ENCODE results near the gene ABR. TPM values are rescaled to one million over a fixed set of nuclear protein-coding genes. Genes with fewer than 3 reads are reported as not detected.

Gene ABR
- total and polyA plus RNA-seq, 2 donors from 2014 or later = 18.7 to 116 TPM

DNA sequence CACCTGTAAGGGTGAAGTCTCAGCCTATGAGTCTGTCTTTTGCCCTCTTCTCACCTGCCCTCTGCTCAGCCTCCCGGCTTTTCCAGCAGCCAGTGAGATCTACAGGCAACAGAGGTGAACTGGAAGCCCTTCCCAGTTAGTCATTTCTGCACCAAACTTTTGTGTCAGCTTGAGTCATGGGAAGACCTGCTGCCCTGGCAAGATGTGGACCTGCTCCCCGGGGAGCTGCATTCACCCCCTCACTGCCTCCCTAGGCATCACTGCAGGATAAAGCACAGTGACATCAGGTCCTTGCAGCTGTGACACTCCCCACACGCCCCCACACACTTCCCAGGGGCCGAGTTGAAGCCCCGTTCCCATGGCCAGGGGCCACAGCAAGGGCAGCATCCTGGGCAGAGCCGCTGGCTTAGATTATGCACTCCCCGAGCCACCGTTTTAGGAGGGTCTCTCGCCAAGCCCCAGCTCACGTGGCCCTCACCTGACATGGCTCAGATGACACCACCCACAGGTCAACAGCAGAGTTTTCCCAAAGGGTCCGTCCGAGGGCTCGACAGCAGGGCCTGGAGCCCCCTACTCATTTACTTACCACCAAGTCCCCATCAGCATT is 6.5 kb upstream of the ABR start:
- FAIRE-seq = no peak

DNA sequence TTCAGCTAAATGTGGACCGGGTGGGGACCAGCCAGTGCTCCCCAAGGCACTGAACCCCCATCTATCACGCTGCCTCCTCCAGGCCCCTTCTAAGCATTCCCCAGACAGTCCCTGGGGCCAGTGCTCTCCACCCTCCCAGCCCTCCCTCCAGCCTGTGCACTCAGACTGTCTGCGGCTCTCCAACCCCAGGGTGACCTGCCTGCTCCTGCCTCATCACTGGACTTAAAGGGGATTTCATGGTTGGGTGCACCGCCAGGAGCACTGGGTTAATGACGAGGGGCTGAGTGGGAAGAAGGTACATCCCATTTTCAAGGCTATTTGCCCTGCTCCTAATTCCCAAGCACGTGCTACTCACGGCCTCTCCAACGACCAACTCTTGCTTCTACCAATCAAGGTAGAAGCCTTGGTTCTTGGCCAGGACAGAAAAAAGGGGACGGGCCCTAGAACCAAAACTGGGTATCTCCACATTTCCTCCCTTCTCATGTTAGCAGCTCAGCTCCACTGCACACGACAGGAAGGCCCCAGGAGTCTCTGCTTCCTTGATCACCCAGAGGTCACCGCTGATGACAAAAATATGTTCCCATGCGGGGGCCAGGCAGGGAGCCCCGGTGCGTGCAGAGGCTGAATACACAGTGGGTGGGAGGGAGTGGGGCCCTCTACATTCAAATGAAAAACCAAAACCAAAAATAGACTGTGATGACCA is 3.5 kb upstream of the ABR start:
- FAIRE-seq = no peak
- intact Hi-C loops (cut with DNase I) = loop anchor here (5.0 kb wide), 1 partner anchor 56 kb away; no protein-coding TSS in a partner anchor

More for the DNA sequence above, 6.5 kb upstream of the ABR start:
- no peaks in the 10 kb centered on the region for H3K36me3 ChIP-seq (ENCODE audit: control insufficient read depth in 2 of 3, insufficient read depth in 3 of 3, low read length in 3 of 3)
- peaks cover 0 to 10% (median 0%) of the 10 kb centered on the region in 3 donors for H3K4me1 ChIP-seq (ENCODE audit: control insufficient read depth in 2 of 3, insufficient read depth in 2 of 3, low read depth in 1 of 3, low read length in 3 of 3)
- H3K9ac ChIP-seq (ENCODE audit: low read length in 3 of 3) = peak overlapping the region in 1 of 3 donors; percentile 26
- no peak overlapping the region for H3K4me3 ChIP-seq (ENCODE audit: low read length in 3 of 3)
- no peak for DNase-seq
- no peak overlapping the region for H3K27ac ChIP-seq (ENCODE audit: low read depth in 2 of 2, low read length in 2 of 2)
- H3K27me3 ChIP-seq (ENCODE audit: control insufficient read depth, insufficient read depth, low read length) = no peaks in the 10 kb centered on the region
- no peaks in the 10 kb centered on the region for H3K9me3 ChIP-seq (ENCODE audit: control insufficient read depth in 2 of 3, insufficient read depth in 1 of 3, low read length in 3 of 3)
- TF ChIP-seq, protein P1, sequence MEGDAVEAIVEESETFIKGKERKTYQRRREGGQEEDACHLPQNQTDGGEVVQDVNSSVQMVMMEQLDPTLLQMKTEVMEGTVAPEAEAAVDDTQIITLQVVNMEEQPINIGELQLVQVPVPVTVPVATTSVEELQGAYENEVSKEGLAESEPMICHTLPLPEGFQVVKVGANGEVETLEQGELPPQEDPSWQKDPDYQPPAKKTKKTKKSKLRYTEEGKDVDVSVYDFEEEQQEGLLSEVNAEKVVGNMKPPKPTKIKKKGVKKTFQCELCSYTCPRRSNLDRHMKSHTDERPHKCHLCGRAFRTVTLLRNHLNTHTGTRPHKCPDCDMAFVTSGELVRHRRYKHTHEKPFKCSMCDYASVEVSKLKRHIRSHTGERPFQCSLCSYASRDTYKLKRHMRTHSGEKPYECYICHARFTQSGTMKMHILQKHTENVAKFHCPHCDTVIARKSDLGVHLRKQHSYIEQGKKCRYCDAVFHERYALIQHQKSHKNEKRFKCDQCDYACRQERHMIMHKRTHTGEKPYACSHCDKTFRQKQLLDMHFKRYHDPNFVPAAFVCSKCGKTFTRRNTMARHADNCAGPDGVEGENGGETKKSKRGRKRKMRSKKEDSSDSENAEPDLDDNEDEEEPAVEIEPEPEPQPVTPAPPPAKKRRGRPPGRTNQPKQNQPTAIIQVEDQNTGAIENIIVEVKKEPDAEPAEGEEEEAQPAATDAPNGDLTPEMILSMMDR (IDR thresholded peaks at IDR 0.05; ENCODE audit: borderline replicate concordance, extremely low read depth, insufficient read depth) = no peak
- intact Hi-C loops (cut with DNase I) = no loop called here

DNA sequence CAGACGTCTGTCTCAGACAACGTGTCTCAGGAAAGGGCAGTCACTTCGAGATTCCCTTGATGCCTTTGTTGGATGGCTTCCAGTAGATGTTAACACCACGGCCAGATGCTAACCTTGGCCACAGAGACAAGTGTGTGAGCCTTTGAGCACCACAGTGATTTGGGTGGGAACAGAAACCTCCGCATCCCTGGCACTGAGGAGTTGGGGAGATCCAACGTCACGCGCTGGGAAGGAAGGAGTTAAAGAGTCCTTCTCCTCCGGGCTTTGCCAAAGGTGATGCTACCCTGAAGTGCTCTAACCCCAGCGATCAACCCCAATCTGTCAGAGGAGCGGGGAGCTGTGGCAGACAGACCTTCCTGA is 3.0 kb upstream of the ABR start:
- Histone ChIP-seq H3K27ac (ENCODE audit: low read depth in 2 of 2, low read length in 2 of 2) (no peak overlapping the region), H3K36me3 (ENCODE audit: control insufficient read depth in 2 of 3, insufficient read depth in 3 of 3, low read length in 3 of 3) (no peaks in the 10 kb centered on the region), H3K27me3 (ENCODE audit: control insufficient read depth, insufficient read depth, low read length) (no peaks in the 10 kb centered on the region), H3K9me3 (ENCODE audit: control insufficient read depth in 2 of 3, insufficient read depth in 1 of 3, low read length in 3 of 3) (no peaks in the 10 kb centered on the region), H3K4me1 (ENCODE audit: control insufficient read depth in 2 of 3, insufficient read depth in 2 of 3, low read depth in 1 of 3, low read length in 3 of 3) (peaks cover 0 to 8% (median 0%) of the 10 kb centered on the region in 3 donors), H3K4me3 (ENCODE audit: low read length in 3 of 3) (no peak overlapping the region), H3K9ac (ENCODE audit: low read length in 3 of 3) (no peak overlapping the region)
- no peak for FAIRE-seq
- intact Hi-C loops (cut with DNase I) = loop anchor here (5.0 kb wide), 1 partner anchor 55 kb away; no protein-coding TSS in a partner anchor
- TF ChIP-seq, protein P1 (IDR thresholded peaks at IDR 0.05; ENCODE audit: borderline replicate concordance, extremely low read depth, insufficient read depth) = no peak
- no peak for DNase-seq

More for the DNA sequence above, 3.5 kb upstream of the ABR start:
- TF ChIP-seq, protein P1 (IDR thresholded peaks at IDR 0.05; ENCODE audit: borderline replicate concordance, extremely low read depth, insufficient read depth) = no peak
- Histone ChIP-seq H3K36me3 (ENCODE audit: control insufficient read depth in 2 of 3, insufficient read depth in 3 of 3, low read length in 3 of 3) (no peaks in the 10 kb centered on the region), H3K4me3 (ENCODE audit: low read length in 3 of 3) (no peak overlapping the region), H3K27me3 (ENCODE audit: control insufficient read depth, insufficient read depth, low read length) (no peaks in the 10 kb centered on the region), H3K27ac (ENCODE audit: low read depth in 2 of 2, low read length in 2 of 2) (no peak overlapping the region), H3K4me1 (ENCODE audit: control insufficient read depth in 2 of 3, insufficient read depth in 2 of 3, low read depth in 1 of 3, low read length in 3 of 3) (peaks cover 0 to 8% (median 0%) of the 10 kb centered on the region in 3 donors), H3K9ac (ENCODE audit: low read length in 3 of 3) (no peak overlapping the region), H3K9me3 (ENCODE audit: control insufficient read depth in 2 of 3, insufficient read depth in 1 of 3, low read length in 3 of 3) (no peaks in the 10 kb centered on the region)
- peak; percentile 69 to 77 (median 72) for DNase-seq
